Measurements from ENCODE around the gene OR4K13. TPM values are rescaled to one million over a fixed set of nuclear protein-coding genes. Genes with fewer than 3 reads are reported as not detected.

Gene OR4K13
- total RNA-seq, 1 experiment from 2014 or later = not detected

DNA sequence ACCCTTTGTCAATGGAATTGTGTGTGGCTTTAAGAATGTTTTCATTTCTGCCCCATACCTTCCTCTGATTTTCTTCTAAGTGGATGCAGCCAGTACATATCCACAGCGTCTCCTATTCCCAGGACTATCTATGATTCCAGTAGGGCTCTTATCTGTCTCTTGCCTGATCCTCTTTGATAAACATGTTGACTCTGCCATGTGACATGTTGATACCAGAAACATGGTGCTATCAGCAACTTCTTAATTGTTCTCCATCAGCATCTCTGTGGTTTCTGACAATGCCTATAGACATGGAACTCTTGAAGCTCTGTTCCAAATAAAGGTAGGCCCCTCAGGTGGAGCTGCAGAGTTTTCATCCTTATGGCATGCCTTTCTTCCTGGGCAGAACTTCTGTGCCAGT is 12.4 kb upstream of the OR4K13 start:
- DNase-seq = no peak
- Histone ChIP-seq H3F3A (ENCODE audit: low read length, unreplicated experiment) (no peaks in the 10 kb centered on the region), H3K4me3 (ENCODE audit: low read length) (no peak overlapping the region), H3K79me2 (ENCODE audit: low read length) (no peaks in the 10 kb centered on the region), H3K9me3 (ENCODE audit: low read length) (no peaks in the 10 kb centered on the region), H4K20me1 (ENCODE audit: low read length) (no peaks in the 10 kb centered on the region), H3K9me2 (replicated peaks; ENCODE audit: low read length) (no peaks in the 10 kb centered on the region), H3K36me3 (ENCODE audit: low read depth, low read length) (no peaks in the 10 kb centered on the region), H3K4me1 (ENCODE audit: insufficient read depth, low read length) (no peaks in the 10 kb centered on the region), H3K4me2 (ENCODE audit: low read length) (no peak overlapping the region), H3K9ac (ENCODE audit: low read length) (no peak overlapping the region), H3K27ac (ENCODE audit: low read length) (no peak overlapping the region), H3K27me3 (ENCODE audit: low read length) (peaks cover 5% of the 10 kb centered on the region; the same call in 1 of the 2 replicates), H2AFZ (ENCODE audit: low read length) (no peak overlapping the region)
- POLR2A ChIA-PET (ENCODE audit: unreplicated experiment) = no interaction called here
- no peak for ATAC-seq
- intact Hi-C loops (cut with micrococcal nuclease) = no loop called here
- CTCF ChIA-PET = no interaction called here
- TF ChIP-seq EZH2 (IDR thresholded peaks at IDR 0.05; ENCODE audit: low read length, unreplicated experiment) (no peak), CTCF (conservative IDR thresholded peaks at IDR 0.05; ENCODE audit: low read depth, low read length) (no peak), EZH2phosphoT487 (IDR thresholded peaks at IDR 0.05; ENCODE audit: borderline replicate concordance, low read length) (no peak)
- BruUV-seq (replicated peaks) = no TSS peak

- no peaks in the 10 kb centered on the region for H3K9me3 ChIP-seq (ENCODE audit: low read length)
- no peaks in the 10 kb centered on the region for H3K4me1 ChIP-seq (ENCODE audit: insufficient read depth, low read length)
- no peak for ATAC-seq
- no peak overlapping the region for H3K4me3 ChIP-seq (ENCODE audit: low read length)
- TF ChIP-seq EZH2phosphoT487 (IDR thresholded peaks at IDR 0.05; ENCODE audit: borderline replicate concordance, low read length) (no peak), CTCF (conservative IDR thresholded peaks at IDR 0.05; ENCODE audit: low read depth, low read length) (no peak), EZH2 (IDR thresholded peaks at IDR 0.05; ENCODE audit: low read length, unreplicated experiment) (no peak)
- no peaks in the 10 kb centered on the region for H3K79me2 ChIP-seq (ENCODE audit: low read length)
- H3K4me2 ChIP-seq (ENCODE audit: low read length) = no peak overlapping the region
- POLR2A ChIA-PET (ENCODE audit: unreplicated experiment) = no interaction called here
- no TSS peak for BruUV-seq (replicated peaks)
- H2AFZ ChIP-seq (ENCODE audit: low read length) = no peak overlapping the region
- intact Hi-C loops (cut with micrococcal nuclease) = no loop called here
- DNase-seq = no peak
- H3F3A ChIP-seq (ENCODE audit: low read length, unreplicated experiment) = no peaks in the 10 kb centered on the region
- no peaks in the 10 kb centered on the region for H3K9me2 ChIP-seq (replicated peaks; ENCODE audit: low read length)
- H3K36me3 ChIP-seq (ENCODE audit: low read depth, low read length) = no peaks in the 10 kb centered on the region
- H4K20me1 ChIP-seq (ENCODE audit: low read length) = no peaks in the 10 kb centered on the region
- CTCF ChIA-PET = no interaction called here
- H3K9ac ChIP-seq (ENCODE audit: low read length) = no peak overlapping the region
- H3K27ac ChIP-seq (ENCODE audit: low read length) = no peak overlapping the region
- no peaks in the 10 kb centered on the region for H3K27me3 ChIP-seq (ENCODE audit: low read length)
Measured at GRCh38 chr14:20044243-20044642, 8.4 kb upstream of the OR4K13 start.

- no TSS peak for BruUV-seq (replicated peaks)
- Histone ChIP-seq H3K9me3 (ENCODE audit: low read length) (no peaks in the 10 kb centered on the region), H3K36me3 (ENCODE audit: low read depth, low read length) (no peaks in the 10 kb centered on the region), H3K9ac (ENCODE audit: low read length) (no peak overlapping the region), H3K4me2 (ENCODE audit: low read length) (no peak overlapping the region), H3K27me3 (ENCODE audit: low read length) (peaks cover 10% of the 10 kb centered on the region; the same call in 1 of the 2 replicates), H2AFZ (ENCODE audit: low read length) (no peak overlapping the region), H3K9me2 (replicated peaks; ENCODE audit: low read length) (no peaks in the 10 kb centered on the region), H3K79me2 (ENCODE audit: low read length) (no peaks in the 10 kb centered on the region), H4K20me1 (ENCODE audit: low read length) (no peaks in the 10 kb centered on the region), H3K27ac (ENCODE audit: low read length) (no peak overlapping the region), H3K4me1 (ENCODE audit: insufficient read depth, low read length) (no peaks in the 10 kb centered on the region), H3F3A (ENCODE audit: low read length, unreplicated experiment) (no peaks in the 10 kb centered on the region), H3K4me3 (ENCODE audit: low read length) (no peak overlapping the region)
- ATAC-seq (no peak), DNase-seq (no peak)
- TF ChIP-seq CTCF (conservative IDR thresholded peaks at IDR 0.05; ENCODE audit: low read depth, low read length) (no peak), EZH2phosphoT487 (IDR thresholded peaks at IDR 0.05; ENCODE audit: borderline replicate concordance, low read length) (no peak), EZH2 (IDR thresholded peaks at IDR 0.05; ENCODE audit: low read length, unreplicated experiment) (no peak)
- ChIA-PET CTCF (no interaction called here), POLR2A (ENCODE audit: unreplicated experiment) (no interaction called here)
- intact Hi-C loops (cut with micrococcal nuclease) = no loop called here
Measured at GRCh38 chr14:20035449-20035848, 389 bp downstream of the OR4K13 start.
